GM19463 (cell line): Measurements from ENCODE around the gene CDC34.
"Not testable (repeated sequence)": the region's sequence is repeated elsewhere in the genome, so short reads cannot be mapped to it uniquely, and the experiment has no call there.

ENCODE experiments used
- ATAC-seq: cut with Tn5 transposase; IDR thresholded peaks from one replicate; pipeline ENCODE4 v1.9.1; 2021; ENCODE audit warnings: mild to moderate bottlenecking, moderate library complexity; ENCODE audit not compliant: unreplicated experiment

Gene CDC34

DNA sequence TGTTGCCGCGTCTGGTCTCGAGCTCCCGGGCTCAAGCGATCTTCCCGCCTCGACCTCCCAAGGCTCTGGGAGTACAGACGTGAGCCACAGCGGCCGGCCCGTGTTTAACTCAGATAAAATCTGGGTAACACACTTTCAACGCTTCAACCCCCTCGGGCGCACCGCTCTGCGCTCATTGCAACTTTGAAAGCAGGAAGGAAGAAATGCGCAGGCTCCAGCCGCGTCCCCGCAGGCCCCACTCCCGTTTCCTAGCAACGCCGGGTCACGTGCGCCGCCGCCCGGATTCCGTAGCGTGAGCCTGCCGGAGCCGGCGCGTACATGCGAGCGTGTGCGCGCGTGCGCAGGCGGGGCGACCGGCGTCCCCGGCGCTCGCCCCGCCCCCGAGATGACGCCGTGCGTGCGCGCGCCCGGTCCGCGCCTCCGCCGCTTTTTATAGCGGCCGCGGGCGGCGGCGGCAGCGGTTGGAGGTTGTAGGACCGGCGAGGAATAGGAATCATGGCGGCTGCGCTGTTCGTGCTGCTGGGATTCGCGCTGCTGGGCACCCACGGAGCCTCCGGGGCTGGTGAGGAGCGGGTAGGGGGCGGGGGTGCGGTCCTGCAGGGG is 40.7 kb downstream of the CDC34 start, which contains the start of gene BSG:
TSS of gene BSG (plus strand) at position 457 of the 603 bp plus-strand sequence. CDS start at position 496, 39 bp downstream.
- peak; percentile 75 for ATAC-seq

DNA sequence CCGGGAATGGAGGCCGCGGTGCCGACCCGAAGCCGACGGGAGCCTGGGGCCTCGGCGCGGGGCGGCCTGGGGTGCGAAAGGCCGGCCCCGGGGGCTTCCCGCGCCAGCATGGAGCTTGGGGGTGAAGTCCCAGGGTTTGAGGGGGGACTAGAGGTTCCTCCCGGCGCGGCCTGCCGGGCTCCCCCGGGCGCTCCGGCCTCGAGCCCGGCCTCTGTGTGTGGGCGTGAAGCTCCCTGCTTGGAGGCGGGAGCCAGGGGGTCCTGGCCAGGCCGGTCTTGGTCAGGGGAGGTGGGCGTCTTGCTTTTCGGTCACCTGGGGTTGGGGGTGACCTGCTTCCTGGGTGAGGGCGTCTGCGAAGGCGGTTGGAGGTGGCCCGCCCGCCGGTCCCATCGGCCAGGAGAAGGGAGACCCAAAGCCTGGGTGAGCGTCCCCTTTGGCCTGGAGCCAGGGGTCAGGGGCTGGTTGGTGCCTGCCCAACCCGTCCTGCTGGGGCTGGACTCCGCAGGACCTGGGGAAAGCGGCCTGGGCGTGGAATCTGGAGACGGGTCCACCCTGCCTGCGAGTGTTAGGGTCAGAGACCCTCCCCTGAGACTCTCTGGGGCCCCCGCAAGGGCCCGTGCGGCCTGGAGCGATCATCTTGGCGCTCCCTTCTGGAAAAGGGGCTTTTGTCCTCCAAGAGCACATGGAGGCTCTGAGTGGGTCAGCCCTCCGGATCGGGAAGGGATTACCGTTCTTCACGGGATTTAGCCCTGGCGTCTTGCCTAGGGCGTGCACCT is 41.4 kb downstream of the CDC34 start:
- peak; percentile 27 for ATAC-seq

DNA sequence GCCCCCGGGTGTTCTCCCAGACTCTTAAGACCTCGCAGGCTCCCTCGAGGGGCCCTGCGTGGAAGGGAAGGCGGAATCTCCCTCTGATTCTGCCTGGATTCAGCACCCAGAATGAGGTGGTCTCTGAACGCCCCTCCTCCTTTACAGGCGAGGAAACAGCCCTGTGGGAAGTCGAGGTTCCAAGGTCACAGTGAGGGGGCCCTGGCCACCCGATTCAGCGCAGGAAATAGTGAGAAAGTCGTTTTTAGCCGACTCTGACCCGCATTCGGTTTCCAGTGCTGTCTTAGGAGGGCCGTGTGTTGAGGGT is 41.9 kb downstream of the CDC34 start:
- no peak for ATAC-seq

DNA sequence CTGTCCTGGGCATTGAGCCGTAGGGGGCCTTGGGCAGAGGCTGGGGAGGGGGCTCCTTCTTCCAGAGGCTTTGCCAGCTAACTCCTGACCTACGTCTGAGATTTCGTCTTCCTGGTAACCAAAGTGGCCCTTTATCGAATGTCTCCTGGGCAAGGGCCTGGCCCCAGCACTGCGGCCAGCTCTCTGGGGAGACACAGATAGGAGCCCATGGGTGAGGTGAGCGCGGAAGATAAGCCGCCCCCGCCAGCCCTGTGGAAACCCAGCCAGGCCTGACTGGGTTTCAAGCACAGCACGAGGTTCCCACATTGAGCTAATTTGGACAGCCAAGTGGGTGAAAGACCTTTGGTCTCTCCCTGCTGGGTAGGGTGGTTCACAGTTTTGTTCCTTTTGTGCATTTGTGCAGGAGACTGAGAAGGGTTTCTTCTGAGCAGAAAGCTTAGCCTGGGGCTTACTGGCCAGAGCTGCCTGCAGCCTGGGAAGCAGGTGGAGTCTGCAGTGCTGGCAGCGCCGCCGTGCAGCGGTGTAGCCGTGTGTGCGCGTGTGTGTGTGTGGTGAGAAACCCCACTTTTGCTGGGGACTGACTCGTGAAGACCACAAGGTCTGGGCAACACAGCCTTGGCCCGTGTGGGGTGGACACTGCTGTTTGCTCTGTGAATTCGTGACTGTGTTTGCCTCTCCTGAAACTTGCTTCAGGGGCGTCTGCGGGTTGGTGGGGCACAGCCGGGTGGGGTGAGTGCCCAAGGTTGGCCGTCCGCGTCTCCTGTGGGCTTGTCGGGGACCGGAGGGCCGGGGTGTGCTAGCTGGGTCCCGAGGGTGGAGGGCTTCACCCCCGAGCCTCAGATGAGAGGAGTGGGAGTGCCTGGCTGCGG is 43.3 kb downstream of the CDC34 start:
- no peak for ATAC-seq

DNA sequence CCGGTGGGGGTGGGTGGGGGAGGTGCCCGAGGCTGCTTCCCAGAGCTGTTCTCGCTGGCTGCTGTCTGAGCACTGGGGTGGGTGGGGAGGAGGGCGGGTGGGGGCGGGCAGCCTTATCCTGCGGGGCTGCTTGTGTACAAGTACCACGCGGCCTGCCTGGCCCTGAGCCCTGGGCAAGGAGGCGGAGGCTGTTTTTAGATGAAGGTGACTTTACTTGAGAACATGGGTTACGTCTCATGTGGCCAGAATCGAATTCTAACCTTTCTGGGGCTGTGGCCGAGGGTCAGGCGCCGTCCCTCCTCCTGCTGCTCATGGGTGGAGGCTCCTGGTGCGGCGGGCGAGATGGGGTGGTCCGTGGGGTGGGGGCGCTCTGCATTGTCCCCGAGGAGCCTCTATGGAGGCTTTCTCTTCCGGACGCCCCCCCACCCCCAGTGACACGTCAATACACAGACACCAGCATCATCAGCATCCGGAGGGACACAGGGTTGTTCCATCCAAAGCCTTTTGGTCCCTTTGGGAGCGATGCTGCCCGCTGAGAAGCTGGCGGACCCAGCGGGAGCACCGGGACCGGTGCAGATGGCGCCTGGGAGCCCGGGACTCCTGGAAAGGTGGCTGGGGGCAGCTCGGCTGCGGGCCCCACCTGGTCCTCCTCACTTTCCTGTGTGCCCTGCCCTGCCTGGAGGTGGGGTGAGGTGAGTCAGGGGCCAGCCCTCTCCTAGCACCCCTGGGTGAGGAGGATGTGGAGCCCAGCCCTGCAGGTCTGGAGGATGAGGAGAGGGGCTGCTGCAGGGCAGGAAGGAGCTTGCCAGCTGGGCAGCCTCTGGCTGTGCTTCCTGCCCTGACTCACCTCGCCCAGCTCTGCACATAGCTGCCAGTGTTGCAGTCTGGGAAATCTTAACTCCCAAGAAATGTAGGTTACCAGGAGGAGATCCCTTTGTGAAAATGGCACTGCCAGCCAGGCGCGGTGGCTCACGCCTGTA is 44.3 kb downstream of the CDC34 start:
- ATAC-seq = no peak

DNA sequence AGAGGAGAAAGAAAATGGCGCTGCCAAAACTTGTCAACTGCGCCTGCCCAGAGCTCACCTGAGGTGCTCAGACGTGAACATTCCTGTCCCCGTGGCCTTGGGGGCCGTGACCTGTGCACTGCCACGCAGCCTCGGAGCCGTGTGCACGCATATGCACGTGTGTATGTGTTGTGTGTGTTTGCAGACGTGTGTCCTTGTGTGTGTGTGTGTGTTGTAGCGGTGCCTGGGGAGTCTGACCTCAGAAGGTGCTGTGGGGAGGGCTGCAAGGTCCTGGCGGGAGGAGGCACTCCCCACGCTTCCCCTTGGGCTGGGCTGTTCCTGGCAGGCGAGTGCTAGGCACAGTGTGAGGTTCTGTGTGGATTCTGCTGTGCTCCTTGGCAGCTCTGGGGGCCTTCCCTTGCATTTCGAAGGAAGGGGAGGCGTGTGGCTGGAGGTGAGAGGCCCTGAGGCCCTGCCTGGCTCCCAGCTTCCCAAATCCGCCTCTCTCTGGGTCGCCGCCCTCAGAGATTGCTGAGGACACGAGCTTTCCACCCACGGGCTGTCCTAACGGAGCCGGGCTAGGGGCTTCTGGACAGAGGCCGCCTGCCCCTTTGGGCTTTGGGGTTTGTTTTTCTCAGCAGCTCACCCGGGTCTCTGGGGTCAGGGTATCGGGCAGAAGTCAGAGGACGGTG is 45.3 kb downstream of the CDC34 start:
- no peak for ATAC-seq

DNA sequence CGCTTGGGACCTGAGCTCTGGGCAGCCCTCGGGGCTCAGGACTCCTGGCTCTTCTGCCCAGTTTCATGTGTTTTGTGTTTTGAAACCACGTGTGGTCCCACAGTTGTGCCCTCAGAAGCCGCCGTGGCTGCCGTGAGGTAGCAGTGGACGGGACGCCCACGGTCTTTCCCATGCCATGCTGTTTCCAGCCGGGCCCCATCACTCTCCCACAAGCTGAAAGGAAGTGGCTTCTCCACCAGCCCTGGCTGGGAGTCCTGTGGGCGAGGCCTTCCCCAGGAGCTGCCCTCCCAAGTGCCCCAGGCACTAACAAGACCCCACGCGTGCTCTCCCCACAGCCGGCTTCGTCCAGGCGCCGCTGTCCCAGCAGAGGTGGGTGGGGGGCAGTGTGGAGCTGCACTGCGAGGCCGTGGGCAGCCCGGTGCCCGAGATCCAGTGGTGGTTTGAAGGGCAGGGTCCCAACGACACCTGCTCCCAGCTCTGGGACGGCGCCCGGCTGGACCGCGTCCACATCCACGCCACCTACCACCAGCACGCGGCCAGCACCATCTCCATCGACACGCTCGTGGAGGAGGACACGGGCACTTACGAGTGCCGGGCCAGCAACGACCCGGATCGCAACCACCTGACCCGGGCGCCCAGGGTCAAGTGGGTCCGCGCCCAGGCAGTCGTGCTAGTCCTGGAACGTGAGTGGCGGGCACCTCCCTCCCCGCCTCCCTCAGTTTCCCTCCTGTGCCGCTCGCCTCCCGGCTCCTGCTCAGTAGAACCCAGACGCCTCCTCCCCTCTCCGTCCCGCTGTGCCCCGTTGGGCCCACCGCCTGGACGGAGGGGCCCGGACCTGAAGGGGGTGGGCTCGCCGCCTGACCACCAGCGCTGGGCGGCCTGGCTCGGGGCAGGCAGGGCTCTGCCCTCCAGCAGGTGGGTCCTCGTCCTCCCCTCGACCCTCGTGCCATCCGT is 46.2 kb downstream of the CDC34 start:
- no peak for ATAC-seq

DNA sequence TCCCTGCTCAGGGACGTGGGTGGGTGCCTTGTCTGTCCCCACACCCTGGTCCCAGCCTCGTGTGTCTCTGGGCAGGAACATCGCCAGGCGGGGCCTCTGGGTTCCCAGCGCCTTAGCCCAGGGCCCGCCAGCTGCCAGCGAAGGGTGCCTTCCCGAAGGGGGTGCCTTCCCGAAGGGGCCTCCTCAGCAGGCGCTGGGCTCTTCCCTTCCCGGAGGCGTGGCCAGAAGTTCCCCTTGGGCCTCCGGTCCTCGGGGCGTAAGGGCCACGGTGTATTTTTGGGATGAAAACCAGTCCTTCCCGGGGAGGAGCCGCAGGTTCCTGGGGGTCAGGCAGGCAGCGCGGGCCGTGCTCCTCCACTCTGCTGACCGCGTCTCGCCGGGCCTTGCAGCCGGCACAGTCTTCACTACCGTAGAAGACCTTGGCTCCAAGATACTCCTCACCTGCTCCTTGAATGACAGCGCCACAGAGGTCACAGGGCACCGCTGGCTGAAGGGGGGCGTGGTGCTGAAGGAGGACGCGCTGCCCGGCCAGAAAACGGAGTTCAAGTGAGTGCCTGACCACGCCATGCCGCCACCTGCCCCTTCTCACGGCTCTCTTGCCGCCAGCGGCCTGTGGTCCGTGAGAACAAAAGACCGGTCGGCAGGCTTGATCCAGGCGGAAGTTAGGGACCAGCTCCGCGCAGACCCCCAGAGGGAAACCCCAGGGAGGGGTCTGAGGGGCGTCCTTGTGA is 47.7 kb downstream of the CDC34 start:
- ATAC-seq = no peak

DNA sequence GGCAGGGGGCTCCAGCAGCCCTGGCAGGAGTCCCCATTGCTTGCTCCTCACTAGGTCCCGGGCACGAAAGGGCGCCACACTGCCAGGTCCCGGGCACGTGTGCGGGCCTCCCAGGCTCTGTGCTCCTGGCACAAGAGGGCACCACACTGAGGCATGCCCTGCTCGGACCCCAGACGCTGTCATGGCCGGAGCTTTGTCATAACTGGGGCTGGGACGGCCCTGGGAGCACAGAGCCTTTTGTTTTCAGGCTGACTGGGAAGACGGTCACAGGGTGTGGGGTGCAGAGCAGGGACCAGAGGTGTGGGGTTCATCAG is 48.2 kb downstream of the CDC34 start:
- no peak for ATAC-seq

DNA sequence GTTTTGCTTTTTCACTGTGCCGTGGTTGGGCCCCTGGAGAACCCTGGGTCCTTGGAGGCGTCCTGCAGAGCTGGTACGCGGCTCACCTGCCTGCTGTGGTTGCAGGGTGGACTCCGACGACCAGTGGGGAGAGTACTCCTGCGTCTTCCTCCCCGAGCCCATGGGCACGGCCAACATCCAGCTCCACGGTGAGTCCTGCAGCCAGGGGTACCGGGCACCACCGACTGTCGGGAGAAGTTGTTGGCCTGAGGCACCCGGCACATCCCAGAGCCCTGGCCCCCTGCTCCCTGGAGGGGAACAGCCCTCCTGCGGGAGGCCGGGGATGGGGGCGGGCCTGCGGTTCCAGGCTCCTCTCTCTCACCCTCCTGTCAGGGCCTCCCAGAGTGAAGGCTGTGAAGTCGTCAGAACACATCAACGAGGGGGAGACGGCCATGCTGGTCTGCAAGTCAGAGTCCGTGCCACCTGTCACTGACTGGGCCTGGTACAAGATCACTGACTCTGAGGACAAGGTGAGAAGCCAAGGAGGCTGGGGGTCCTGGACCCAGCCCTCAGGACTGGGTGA is 48.8 kb downstream of the CDC34 start:
- ATAC-seq = no peak

DNA sequence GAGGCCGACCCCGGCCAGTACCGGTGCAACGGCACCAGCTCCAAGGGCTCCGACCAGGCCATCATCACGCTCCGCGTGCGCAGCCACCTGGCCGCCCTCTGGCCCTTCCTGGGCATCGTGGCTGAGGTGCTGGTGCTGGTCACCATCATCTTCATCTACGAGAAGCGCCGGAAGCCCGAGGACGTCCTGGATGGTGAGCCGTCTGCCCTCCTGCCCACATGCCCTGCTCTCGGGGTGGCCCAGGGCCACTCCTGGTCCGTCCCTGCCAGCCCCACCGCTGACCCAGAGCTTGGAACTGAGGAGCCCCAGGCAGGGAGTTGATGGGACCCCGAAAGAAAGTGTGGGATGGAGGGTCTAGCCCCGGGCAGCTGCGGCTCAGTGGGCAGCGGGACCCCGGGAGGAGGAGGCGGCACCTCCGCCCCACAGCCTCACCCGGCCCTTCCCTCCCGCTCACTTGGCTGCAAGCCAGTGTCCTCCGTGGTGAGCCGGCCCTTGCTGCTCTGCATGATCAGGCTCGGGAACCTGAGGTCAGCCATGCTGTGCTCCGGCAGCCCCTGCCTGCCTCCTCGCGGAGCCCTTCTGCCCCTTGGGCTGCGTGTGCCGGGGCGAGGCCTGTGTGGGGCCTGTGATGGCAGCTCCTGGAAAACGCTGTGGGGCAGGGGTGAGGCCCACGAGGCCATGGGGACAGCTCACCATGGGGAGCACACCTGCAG is 50.0 kb downstream of the CDC34 start:
- no peak for ATAC-seq

DNA sequence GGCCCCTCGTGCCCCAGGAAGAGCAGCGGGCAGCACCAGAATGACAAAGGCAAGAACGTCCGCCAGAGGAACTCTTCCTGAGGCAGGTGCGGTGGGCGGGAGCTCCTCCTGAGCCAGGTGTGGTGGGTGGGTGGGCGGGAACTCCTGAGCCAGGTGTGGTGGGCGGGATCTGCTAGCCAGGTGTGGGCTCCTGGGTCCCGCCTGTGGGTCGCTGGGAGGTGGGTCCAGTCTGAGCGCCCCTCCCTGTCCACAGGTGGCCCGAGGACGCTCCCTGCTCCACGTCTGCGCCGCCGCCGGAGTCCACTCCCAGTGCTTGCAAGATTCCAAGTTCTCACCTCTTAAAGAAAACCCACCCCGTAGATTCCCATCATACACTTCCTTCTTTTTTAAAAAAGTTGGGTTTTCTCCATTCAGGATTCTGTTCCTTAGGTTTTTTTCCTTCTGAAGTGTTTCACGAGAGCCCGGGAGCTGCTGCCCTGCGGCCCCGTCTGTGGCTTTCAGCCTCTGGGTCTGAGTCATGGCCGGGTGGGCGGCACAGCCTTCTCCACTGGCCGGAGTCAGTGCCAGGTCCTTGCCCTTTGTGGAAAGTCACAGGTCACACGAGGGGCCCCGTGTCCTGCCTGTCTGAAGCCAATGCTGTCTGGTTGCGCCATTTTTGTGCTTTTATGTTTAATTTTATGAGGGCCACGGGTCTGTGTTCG is 51.1 kb downstream of the CDC34 start:
- ATAC-seq = no peak

DNA sequence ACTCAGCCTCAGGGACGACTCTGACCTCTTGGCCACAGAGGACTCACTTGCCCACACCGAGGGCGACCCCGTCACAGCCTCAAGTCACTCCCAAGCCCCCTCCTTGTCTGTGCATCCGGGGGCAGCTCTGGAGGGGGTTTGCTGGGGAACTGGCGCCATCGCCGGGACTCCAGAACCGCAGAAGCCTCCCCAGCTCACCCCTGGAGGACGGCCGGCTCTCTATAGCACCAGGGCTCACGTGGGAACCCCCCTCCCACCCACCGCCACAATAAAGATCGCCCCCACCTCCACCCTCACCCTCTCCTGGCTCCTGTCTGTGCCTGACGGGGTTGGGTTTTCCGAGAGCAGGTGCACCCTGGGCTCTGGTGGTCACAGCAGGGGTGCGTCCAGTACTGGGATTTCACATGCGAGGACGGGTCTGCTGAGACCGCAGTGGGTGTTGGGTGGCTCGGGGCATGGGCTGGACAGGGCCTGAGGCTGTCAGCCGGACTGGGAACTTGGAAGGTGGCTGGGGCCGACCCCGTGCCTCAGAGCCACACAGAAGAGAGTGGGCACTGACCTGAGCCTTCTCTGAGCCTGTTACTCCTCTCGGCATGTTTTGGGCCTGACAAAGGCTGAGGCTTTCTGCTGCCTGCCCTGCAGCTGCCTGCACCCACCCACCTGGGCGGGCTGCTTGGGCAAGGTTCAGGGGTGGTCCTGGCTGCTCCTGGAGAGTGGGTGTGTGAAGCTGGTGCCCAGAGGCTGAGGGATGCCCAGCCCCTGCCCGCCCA is 51.8 kb downstream of the CDC34 start:
- no peak for ATAC-seq

DNA sequence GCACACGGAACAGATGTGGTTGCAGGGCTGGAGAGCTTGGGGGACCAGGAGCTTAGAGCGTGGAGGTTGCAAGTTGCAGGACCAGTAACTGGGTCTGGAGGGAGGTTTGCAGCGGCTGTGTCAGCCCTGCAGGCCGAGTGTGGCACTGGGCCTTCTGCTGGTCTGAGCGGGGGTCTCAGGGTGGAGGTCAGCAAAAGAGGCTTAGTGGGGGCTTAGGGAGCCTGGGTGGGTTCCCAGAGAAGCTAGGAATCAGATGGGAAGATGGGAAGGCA is 52.3 kb downstream of the CDC34 start:
- no peak for ATAC-seq

DNA sequence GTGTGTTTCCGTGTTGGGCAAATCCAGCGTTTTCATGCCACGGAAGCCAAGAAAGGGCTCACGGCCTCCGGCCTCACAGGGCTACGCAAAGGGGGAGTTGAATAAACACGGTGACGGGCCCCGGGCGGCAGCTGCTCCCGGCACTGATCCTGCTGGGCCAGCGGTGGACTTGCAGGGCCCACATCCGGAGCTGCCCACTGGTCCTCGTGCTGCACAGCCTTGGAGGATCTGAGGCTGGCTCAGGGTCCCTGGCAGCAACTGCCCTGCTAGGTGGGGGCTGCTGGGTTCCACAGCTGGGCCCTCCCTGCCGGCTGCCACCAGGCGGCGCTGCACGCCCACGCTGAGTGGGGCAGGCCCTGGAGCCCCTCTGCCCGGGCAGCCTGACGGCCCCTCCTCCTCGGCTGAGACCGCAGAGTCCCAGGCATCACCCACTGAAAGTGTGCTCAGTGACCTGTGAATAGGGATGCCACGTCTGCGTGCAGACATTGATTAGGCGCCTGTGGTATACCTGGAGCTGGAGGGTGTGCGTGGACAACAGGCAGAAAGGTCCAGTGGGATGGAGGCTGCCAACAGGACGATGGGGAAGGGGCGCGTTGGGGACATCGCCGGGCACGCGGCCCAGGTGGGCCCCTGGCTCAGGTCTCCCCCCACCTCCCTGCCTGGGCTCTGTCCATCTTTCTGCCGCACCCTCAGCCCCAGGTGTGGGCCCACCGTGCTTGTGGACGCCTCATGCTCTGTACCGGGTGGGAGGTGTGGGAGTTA is 52.9 kb downstream of the CDC34 start:
- no peak for ATAC-seq

DNA sequence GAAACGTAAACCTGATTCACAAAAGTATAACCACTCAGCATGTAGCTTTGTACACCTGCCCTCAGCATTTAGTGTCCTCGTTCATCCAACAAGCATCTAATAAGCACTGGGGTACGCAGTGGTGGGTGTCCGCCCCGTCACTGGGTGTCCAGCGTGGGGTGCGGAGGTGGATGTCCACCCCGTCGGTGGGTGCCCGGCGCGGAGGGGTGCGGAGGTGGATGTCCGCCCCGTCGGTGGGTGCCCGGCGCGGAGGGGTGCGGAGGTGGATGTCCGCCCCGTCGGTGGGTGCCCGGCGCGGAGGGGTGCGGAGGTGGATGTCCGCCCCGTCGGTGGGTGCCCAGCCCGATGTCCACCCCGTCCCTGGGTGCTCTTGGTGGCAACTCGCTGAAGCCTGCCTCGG is 53.6 kb downstream of the CDC34 start:
- not testable (repeated sequence) for ATAC-seq
